Stimulated activated CD4-positive, alpha-beta T cell treated with anti-CD3 and anti-CD28 coated beads, Interleukin-15, amount 100 ng/mL, for 48 hours (primary cell): ENCODE data around the gene C2CD5.
"Not testable (repeated sequence)": the region's sequence is repeated elsewhere in the genome, so short reads cannot be mapped to it uniquely, and the experiment has no call there.

Experiments used
- DNase-seq, 2 donors: peaks; one replicate each; pipeline ENCODE4 v3.0.0-alpha.2; 2020; ENCODE audit warnings: low read depth in 2 of 2

C2CD5 gene

GRCh38 chr12:22535478-22535877 is 8.9 kb downstream of the C2CD5 start:
- no peak for DNase-seq

- no peak for DNase-seq
Observed at GRCh38 chr12:22535038-22535437, 9.3 kb downstream of the C2CD5 start.

- no peak for DNase-seq
Observed at GRCh38 chr12:22533155-22533554, 11.2 kb downstream of the C2CD5 start.

- DNase-seq, result no peak
Observed at GRCh38 chr12:22532317-22532716, 12.0 kb downstream of the C2CD5 start.

GRCh38 chr12:22531205-22531604 is 13.1 kb downstream of the C2CD5 start:
- DNase-seq, result no peak

GRCh38 chr12:22529281-22530060 is 14.9 kb downstream of the C2CD5 start:
- DNase-seq, result no peak

- no peak for DNase-seq
Observed at GRCh38 chr12:22527999-22528398, 16.3 kb downstream of the C2CD5 start.

- no peak for DNase-seq
Observed at GRCh38 chr12:22526836-22527235, 17.5 kb downstream of the C2CD5 start.

- no peak for DNase-seq
Observed at GRCh38 chr12:22525426-22525825, 18.9 kb downstream of the C2CD5 start.

GRCh38 chr12:22518998-22519397 is 25.3 kb downstream of the C2CD5 start:
- no peak for DNase-seq

GRCh38 chr12:22518060-22518719 is 26.2 kb downstream of the C2CD5 start:
- DNase-seq, result no peak

GRCh38 chr12:22514875-22515274 is 29.5 kb downstream of the C2CD5 start:
- DNase-seq, result no peak

GRCh38 chr12:22505826-22506225 is 38.5 kb downstream of the C2CD5 start:
- DNase-seq, result no peak

- DNase-seq, result no peak
Observed at GRCh38 chr12:22500100-22500499, 44.2 kb downstream of the C2CD5 start.

- DNase-seq, result no peak
Observed at GRCh38 chr12:22499445-22499844, 44.9 kb downstream of the C2CD5 start.

- no peak for DNase-seq
Observed at GRCh38 chr12:22494319-22494718, 50.0 kb downstream of the C2CD5 start.

GRCh38 chr12:22491034-22491433 is 53.3 kb downstream of the C2CD5 start:
- DNase-seq, result no peak

- DNase-seq, result no peak
Observed at GRCh38 chr12:22488478-22488877, 55.9 kb downstream of the C2CD5 start.

- not testable (repeated sequence) for DNase-seq
Observed at GRCh38 chr12:22487683-22488082, 56.7 kb downstream of the C2CD5 start.

- no peak for DNase-seq
Observed at GRCh38 chr12:22481547-22482104, 62.7 kb downstream of the C2CD5 start.

- DNase-seq, result not testable (repeated sequence)
Observed at GRCh38 chr12:22480814-22481213, 63.5 kb downstream of the C2CD5 start.

GRCh38 chr12:22480016-22480415 is 64.3 kb downstream of the C2CD5 start:
- DNase-seq, result no peak

- DNase-seq, result no peak
Observed at GRCh38 chr12:22477894-22478287, 66.5 kb downstream of the C2CD5 start.
